K562 (cell line): ENCODE data around the gene PROKR1.

ENCODE experiments used
- ATF2 ChIP-seq: sonication (generic); formaldehyde crosslinking; IDR thresholded peaks from 2 replicates; pipeline ENCODE4 v1.8.1; 2022; ENCODE audit warnings: missing genetic modification reagents
- CTBP1 ChIP-seq: fragments of 450-650 bp; IDR thresholded peaks from 2 replicates; pipeline ENCODE4 v1.6.1; 2016; ENCODE audit warnings: borderline replicate concordance
- CTCF ChIP-seq, 3 experiments: IDR thresholded peaks in 2 of 3; conservative IDR thresholded peaks in 1 of 3; 2 replicates each; pipeline ENCODE4 v1.5.1; 2011 to 2012; ENCODE audit warnings: low read length in 3 of 3, mild to moderate bottlenecking in 3 of 3, control low read depth in 2 of 3, improper control_type of control experiment in 1 of 3, inconsistent platforms in 1 of 3, low read depth in 1 of 3, mixed read lengths in 1 of 3, moderate library complexity in 1 of 3; ENCODE audit not compliant: insufficient read depth in 2 of 3
- GTF2F1 ChIP-seq: IDR thresholded peaks from 2 replicates; pipeline ENCODE4 v1.6.1; 2011; ENCODE audit warnings: low read depth, low read length, improper control_type of control experiment
- HIVEP1 ChIP-seq: fragments of 250-450 bp; sonication (Bioruptor Pico); IDR thresholded peaks from 2 replicates; pipeline ENCODE4 v1.4.0; 2020; ENCODE audit warnings: mild to moderate bottlenecking
- LEF1 ChIP-seq: fragments of 450-650 bp; IDR thresholded peaks from 2 replicates; pipeline ENCODE4 v1.6.1; 2016; ENCODE audit warnings: mild to moderate bottlenecking
- PCBP2 ChIP-seq: fragments of 200-400 bp; formaldehyde crosslinking; IDR thresholded peaks from 2 replicates; pipeline ENCODE4 v1.6.1; 2018; ENCODE audit warnings: low read length, low read depth, mild to moderate bottlenecking, moderate library complexity; ENCODE audit not compliant: poor library complexity, severe bottlenecking
- PHF20 ChIP-seq: fragments of 450-650 bp; IDR thresholded peaks from 2 replicates; pipeline ENCODE4 v1.6.1; 2018; ENCODE audit not compliant: partially characterized antibody
- RBFOX2 ChIP-seq: fragments of 200-400 bp; formaldehyde crosslinking; IDR thresholded peaks from 2 replicates; pipeline ENCODE4 v1.6.1; 2017; ENCODE audit warnings: low read depth, mild to moderate bottlenecking, low read length, moderate library complexity
- STAT6 ChIP-seq: sonication (generic); formaldehyde crosslinking; IDR thresholded peaks from 2 replicates; pipeline ENCODE4 v1.8.1; 2023; ENCODE audit warnings: mild to moderate bottlenecking, missing genetic modification reagents
- ZNF217 ChIP-seq: sonication (generic); formaldehyde crosslinking; IDR thresholded peaks from 2 replicates; pipeline ENCODE4 v1.8.0; 2022; ENCODE audit warnings: mild to moderate bottlenecking, missing genetic modification reagents
- ZNF232 ChIP-seq: sonication (generic); formaldehyde crosslinking; IDR thresholded peaks from 2 replicates; pipeline ENCODE4 v1.8.0; 2022; ENCODE audit warnings: mild to moderate bottlenecking, missing genetic modification reagents
- ZNF766 ChIP-seq: fragments of 200-800 bp; sonication (Bioruptor generic); conservative IDR thresholded peaks from 2 replicates; pipeline ENCODE4 v1.6.1; 2016; ENCODE audit warnings: missing genetic modification characterization, missing compliant biosample characterization

- TF ChIP-seq CTBP1 (no peak), CTCF (IDR thresholded peaks at IDR 0.05 in 2 of 3, conservative IDR thresholded peaks at IDR 0.05 in 1 of 3; ENCODE audit: insufficient read depth in 2 of 3, low read depth in 1 of 3, low read length in 3 of 3) (no peak), PHF20 (no peak), RBFOX2 (no peak), GTF2F1 (no peak), ZNF217 (CRISPR knock-in tag) (no peak), HIVEP1 (CRISPR knock-in tag) (no peak), ZNF766 (CRISPR knock-in tag) (peak; percentile 75), PCBP2 (no peak), ZNF232 (no peak), STAT6 (CRISPR knock-in tag) (no peak), ATF2 (CRISPR knock-in tag) (no peak), LEF1 (0 out of 2 replicates have a peak, but pooled peaks have one; percentile 12)
Measured at GRCh38 chr2:68605939-68606338, 37.4 kb upstream of the PROKR1 start.
